M059J (cell line): ENCODE results near the gene ZNF724. TPM values are rescaled to one million over a fixed set of nuclear protein-coding genes. Genes with fewer than 3 reads are reported as not detected.
"Not testable (repeated sequence)": the region's sequence is repeated elsewhere in the genome, so short reads cannot be mapped to it uniquely, and the experiment has no call there.

Experiments
- DNase-seq: peaks from one replicate; pipeline ENCODE4 v3.0.0-alpha.2; 2012; ENCODE audit warnings: low read depth
- total RNA-seq: library from RNA; depleted of rRNA; stranded (reverse); fragments of >200 nt; shearing (Covaris generic); gene quantifications from 2 replicates; pipeline ENCODE4 v1.2.3, GENCODE V29; 2014; rRNA removed

The ZNF724 gene
- total RNA-seq, 1 experiment from 2014 or later, result 14.0 TPM

DNA sequence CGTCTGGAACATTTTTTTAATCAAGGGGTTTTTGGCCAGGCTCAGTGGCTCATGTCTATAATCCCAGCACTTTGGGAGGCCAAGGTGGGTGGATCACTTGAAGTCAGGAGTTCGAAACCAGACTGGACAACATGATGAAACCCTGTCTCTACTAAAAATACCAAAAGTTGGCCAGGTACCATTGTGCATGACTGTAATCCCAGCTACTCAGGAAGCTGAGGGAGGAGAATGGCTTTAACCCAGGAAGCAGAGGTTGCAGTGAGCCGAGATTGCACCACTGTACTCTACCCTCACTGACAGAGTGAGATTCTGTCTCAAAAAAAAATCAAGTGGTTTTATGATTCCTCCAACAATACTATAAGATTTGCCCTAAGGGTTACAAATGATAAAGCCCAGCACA is 3.1 kb upstream of the ZNF724 start:
- DNase-seq, result not testable (repeated sequence)

DNA sequence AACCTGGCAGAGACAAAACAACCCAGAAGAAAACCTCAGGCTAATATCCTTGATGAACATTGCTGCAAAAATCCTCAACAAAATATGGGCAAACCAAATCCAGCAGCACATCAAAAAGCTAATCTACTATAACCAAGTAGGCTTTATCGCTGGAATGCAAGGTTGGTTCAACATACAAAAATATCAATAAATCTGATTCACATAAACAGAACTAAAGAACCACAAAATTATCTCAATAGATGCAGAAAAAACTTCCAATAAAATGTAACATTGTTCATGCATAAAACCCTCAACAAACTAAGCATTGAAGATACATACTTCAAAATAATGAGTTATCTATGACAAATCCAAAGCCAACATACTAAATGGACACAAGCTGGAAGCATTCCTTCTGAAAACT is 8.8 kb downstream of the ZNF724 start:
- no peak for DNase-seq

GRCh38 chr19:23222998-23223652 is 27.1 kb downstream of the ZNF724 start:
- no peak for DNase-seq

DNA sequence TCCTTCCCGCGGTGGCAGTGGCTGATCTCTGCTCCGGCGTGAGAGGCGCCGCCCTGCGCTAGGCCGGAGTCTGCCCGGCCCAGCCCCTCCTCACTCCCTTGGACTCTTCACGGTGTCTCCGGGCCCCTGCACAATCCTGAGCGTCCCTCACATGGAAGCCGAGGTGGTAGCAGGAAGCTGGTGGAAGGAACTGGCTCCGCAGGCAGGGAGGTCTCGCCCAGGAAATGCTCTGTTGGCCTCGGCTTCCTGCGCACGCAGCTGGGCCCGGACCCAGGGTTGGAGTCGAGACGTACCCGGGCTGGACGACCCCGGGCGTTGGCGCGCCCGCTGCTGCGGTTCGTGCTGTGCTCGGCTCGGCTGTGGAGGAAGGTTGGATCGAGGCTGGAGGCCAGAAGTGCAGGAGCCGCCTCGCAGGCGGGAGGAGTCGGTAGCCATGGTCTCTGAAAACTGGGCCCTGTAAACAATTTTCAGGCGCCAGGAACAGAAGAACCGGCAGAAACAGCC is 46.3 kb downstream of the ZNF724 start:
- peak; percentile 4 for DNase-seq

GRCh38 chr19:23190341-23190740 is 59.9 kb downstream of the ZNF724 start:
- no peak for DNase-seq

DNA sequence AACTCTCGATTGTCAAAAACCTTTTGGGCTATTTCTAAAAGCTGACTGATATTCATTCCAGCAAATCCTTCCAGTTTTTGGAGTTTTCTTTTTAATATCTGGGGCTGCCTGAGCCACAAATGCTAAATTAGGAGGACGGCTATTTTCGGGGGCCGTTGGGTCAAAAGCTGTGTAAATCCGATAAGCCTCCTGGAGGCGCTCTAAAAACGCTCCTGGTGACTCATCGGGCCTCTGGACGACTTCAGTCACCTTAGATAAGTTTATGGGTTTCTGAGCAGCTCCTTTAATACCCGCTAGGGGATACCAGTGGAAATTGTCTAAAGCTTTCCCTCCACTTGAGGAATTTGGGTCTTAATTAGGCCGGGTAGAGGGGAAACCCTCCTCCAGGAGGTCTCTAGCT is 66.9 kb downstream of the ZNF724 start:
- DNase-seq, result peak; percentile 2

Other genes starting within 250 kb of the ZNF724 start
- not detected in 2 replicates for gene ZNF728, start 247.2 kb downstream of the ZNF724 start, total RNA-seq
- 0.81 and 3.6 TPM in 2 replicates for gene ZNF730, start 133.4 kb downstream of the ZNF724 start, total RNA-seq
- 28.6 and 29.3 TPM in 2 replicates for gene ZNF91, start 145.1 kb upstream of the ZNF724 start, total RNA-seq